ENCODE measurements around the gene RASSF3.

GRCh38 chr12:64600164-64600561 is 10.1 kb upstream of the RASSF3 start:
- no peak for TF ChIP-seq POLR2AphosphoS5 (IDR thresholded peaks at IDR 0.05; ENCODE audit: low read length)
- no peak for TF ChIP-seq PKNOX1 (IDR thresholded peaks at IDR 0.05)
- TF ChIP-seq CTCF (IDR thresholded peaks at IDR 0.05 in 2 of 3, conservative IDR thresholded peaks at IDR 0.05 in 1 of 3; ENCODE audit: control insufficient read depth in 2 of 3, extremely low read depth in 1 of 3, insufficient read depth in 1 of 3, low read depth in 3 of 3, low read length in 3 of 3), result no peak
- no peak for TF ChIP-seq CEBPB (IDR thresholded peaks at IDR 0.05; ENCODE audit: borderline replicate concordance in 1 of 2, low read depth in 2 of 2, low read length in 2 of 2)
- TF ChIP-seq PBX3 (IDR thresholded peaks at IDR 0.05; ENCODE audit: insufficient replicate concordance, low read depth, low read length), result peak; percentile 15
- no peak for TF ChIP-seq EP300 (IDR thresholded peaks at IDR 0.05; ENCODE audit: borderline replicate concordance in 1 of 2, control insufficient read depth in 1 of 2, low read depth in 2 of 2, low read length in 2 of 2)
- TF ChIP-seq REST (IDR thresholded peaks at IDR 0.05; ENCODE audit: low read depth, low read length), result no peak
- no peak for TF ChIP-seq USF2 (IDR thresholded peaks at IDR 0.05; ENCODE audit: borderline replicate concordance, low read depth, low read length)
- no peak for TF ChIP-seq POLR2A (IDR thresholded peaks at IDR 0.05; ENCODE audit: low read depth, low read length)
- no peak for TF ChIP-seq BHLHE40 (IDR thresholded peaks at IDR 0.05; ENCODE audit: borderline replicate concordance in 1 of 2, low read depth in 2 of 2, low read length in 1 of 2)
- TF ChIP-seq MTA2 (IDR thresholded peaks at IDR 0.05; ENCODE audit: low read depth), result no peak
